IMR-90 (cell line): ENCODE measurements around the gene FOXP1. TPM values are rescaled to one million over a fixed set of nuclear protein-coding genes. Genes with fewer than 3 reads are reported as not detected.

Experiments used
- ATAC-seq: fragments of 200-7000 bp; cut with Tn5 transposase; 2 replicates; pipeline ENCODE4 v1.9.1; 2020; ENCODE audit warnings: low read depth, mild to moderate bottlenecking, moderate library complexity
- BruUV-seq: library from RNA; stranded (reverse); fragments of 400-500 nt; replicated peaks from 2 replicates; lab custom pipeline; 2021; lab: Mats Ljungman, UMichigan
- CTCF ChIA-PET: fragments of 300-600 bp; formaldehyde crosslinking; extraction: SDS; loops from one replicate; lab custom pipeline; 2021; ENCODE audit warnings: antibody characterized with exemption; lab: Yijun Ruan, JAX
- POLR2A ChIA-PET: fragments of 300-600 bp; sonication (Branson Sonifier 250); formaldehyde crosslinking; loops from one replicate; lab custom pipeline; 2022; ENCODE audit warnings: antibody characterized with exemption; ENCODE audit not compliant: unreplicated experiment; lab: Charles Lee
- DNase-seq: peaks from one replicate; pipeline ENCODE4 v3.0.0; 2013
- H2AFZ ChIP-seq: replicated peaks from 2 replicates; pipeline ENCODE3; 2013; ENCODE audit warnings: low read length, mild to moderate bottlenecking; ENCODE audit not compliant: poor library complexity
- H2AK5ac ChIP-seq: 2 replicates; pipeline ENCODE4 v1.6.1; 2013; ENCODE audit warnings: low read depth, low read length, inconsistent platforms
- H2AK9ac ChIP-seq: replicated peaks from 2 replicates; pipeline ENCODE3; 2013; ENCODE audit warnings: mild to moderate bottlenecking, low read depth, low read length, moderate library complexity; ENCODE audit not compliant: poor library complexity
- H2BK120ac ChIP-seq: 2 replicates; pipeline ENCODE4 v1.6.1; 2013; ENCODE audit warnings: low read depth, low read length, inconsistent platforms
- H2BK15ac ChIP-seq: 3 replicates; pipeline ENCODE4 v1.6.1; 2013; ENCODE audit warnings: low read depth, low read length, inconsistent platforms
- H2BK20ac ChIP-seq: 2 replicates; pipeline ENCODE4 v1.6.1; 2013; ENCODE audit warnings: low read depth, mild to moderate bottlenecking, inconsistent platforms, low read length, moderate library complexity
- H2BK5ac ChIP-seq: 2 replicates; pipeline ENCODE4 v1.6.1; 2013; ENCODE audit warnings: mild to moderate bottlenecking, low read depth, low read length, inconsistent platforms; ENCODE audit not compliant: poor library complexity, severe bottlenecking
- H3K14ac ChIP-seq: replicated peaks from 2 replicates; pipeline ENCODE4 v1.6.1; 2013; ENCODE audit warnings: low read depth, low read length, inconsistent platforms
- H3K18ac ChIP-seq: 2 replicates; pipeline ENCODE4 v1.6.1; 2013; ENCODE audit warnings: low read depth, low read length, control low read depth
- H3K23ac ChIP-seq: 2 replicates; pipeline ENCODE4 v1.6.1; 2013; ENCODE audit warnings: low read depth, low read length, inconsistent platforms
- H3K27ac ChIP-seq: 2 replicates; pipeline ENCODE4 v1.5.1; 2013; ENCODE audit warnings: mild to moderate bottlenecking, control low read depth, low read length; ENCODE audit not compliant: insufficient read depth
- H3K27me3 ChIP-seq: 2 replicates; pipeline ENCODE4 v1.6.1; 2013; ENCODE audit warnings: low read length; ENCODE audit not compliant: control insufficient read depth, insufficient read depth
- H3K36me3 ChIP-seq: 2 replicates; pipeline ENCODE4 v1.6.1; 2013; ENCODE audit warnings: low read length, mixed read lengths; ENCODE audit not compliant: control insufficient read depth, insufficient read depth
- H3K4ac ChIP-seq: 2 replicates; pipeline ENCODE4 v1.6.1; 2013; ENCODE audit warnings: low read depth, low read length, inconsistent platforms
- H3K4me1 ChIP-seq: 2 replicates; pipeline ENCODE4 v1.6.1; 2013; ENCODE audit warnings: low read length, mixed read lengths; ENCODE audit not compliant: control insufficient read depth, insufficient read depth
- H3K4me2 ChIP-seq: 2 replicates; pipeline ENCODE4 v1.6.1; 2013; ENCODE audit warnings: low read depth, mild to moderate bottlenecking, control low read depth, low read length, moderate library complexity
- H3K4me3 ChIP-seq: 2 replicates; pipeline ENCODE4 v1.5.1; 2013; ENCODE audit warnings: low read depth, mild to moderate bottlenecking, control low read depth, low read length, moderate library complexity; ENCODE audit not compliant: insufficient read depth
- H3K56ac ChIP-seq: 2 replicates; pipeline ENCODE4 v1.6.1; 2013; ENCODE audit warnings: low read length, inconsistent platforms; ENCODE audit not compliant: insufficient read depth; ENCODE audit errors: extremely low read depth
- H3K79me1 ChIP-seq, 2 experiments: 2 replicates each; pipeline ENCODE4 v1.6.1; 2013; ENCODE audit warnings: low read length in 2 of 2, inconsistent platforms in 1 of 2, low read depth in 1 of 2
- H3K9ac ChIP-seq: 2 replicates; pipeline ENCODE4 v1.6.1; 2013; ENCODE audit warnings: low read depth, low read length, control low read depth
- H3K9me1 ChIP-seq: 2 replicates; pipeline ENCODE4 v1.6.1; 2013; ENCODE audit warnings: low read length, inconsistent platforms; ENCODE audit not compliant: insufficient read depth
- H3K9me3 ChIP-seq: 2 replicates; pipeline ENCODE4 v1.6.1; 2013; ENCODE audit warnings: low read length; ENCODE audit not compliant: control insufficient read depth, insufficient read depth
- H4K20me1 ChIP-seq: 2 replicates; pipeline ENCODE4 v1.6.1; 2013; ENCODE audit warnings: low read length, inconsistent platforms; ENCODE audit not compliant: insufficient read depth
- H4K5ac ChIP-seq: 2 replicates; pipeline ENCODE4 v1.6.1; 2013; ENCODE audit warnings: mild to moderate bottlenecking, low read depth, low read length, control low read depth
- H4K8ac ChIP-seq, 2 experiments: 2 replicates each; pipeline ENCODE4 v1.6.1; 2013; ENCODE audit warnings: low read depth in 2 of 2, low read length in 2 of 2, control low read depth in 1 of 2, inconsistent platforms in 1 of 2
- H4K91ac ChIP-seq: 2 replicates; pipeline ENCODE4 v1.6.1; 2013; ENCODE audit warnings: low read depth, low read length, inconsistent platforms; ENCODE audit not compliant: insufficient read depth
- BHLHE40 ChIP-seq: fragments of 150-350 bp; IDR thresholded peaks from 2 replicates; pipeline ENCODE4 v1.6.1; 2016; ENCODE audit warnings: mild to moderate bottlenecking, low read depth, low read length
- CHD1 ChIP-seq: IDR thresholded peaks from 2 replicates; pipeline ENCODE4 v1.6.1; 2012; ENCODE audit warnings: low read depth, low read length, improper control_type of control experiment
- MAFK ChIP-seq: IDR thresholded peaks from 2 replicates; pipeline ENCODE4 v1.6.1; 2012; ENCODE audit warnings: low read depth, low read length, improper control_type of control experiment
- MAZ ChIP-seq: IDR thresholded peaks from 2 replicates; pipeline ENCODE4 v1.6.1; 2012; ENCODE audit warnings: low read depth, mild to moderate bottlenecking, low read length, improper control_type of control experiment, moderate library complexity, borderline replicate concordance
- MXI1 ChIP-seq: IDR thresholded peaks from 2 replicates; pipeline ENCODE4 v1.6.1; 2012; ENCODE audit warnings: low read depth, mild to moderate bottlenecking, low read length, moderate library complexity, borderline replicate concordance
- NFE2L2 ChIP-seq: fragments of 150-350 bp; IDR thresholded peaks from 2 replicates; pipeline ENCODE4 v1.6.1; 2016; ENCODE audit warnings: low read depth, mild to moderate bottlenecking, low read length
- RAD21 ChIP-seq: IDR thresholded peaks from 2 replicates; pipeline ENCODE4 v1.6.1; 2012; ENCODE audit warnings: low read length, improper control_type of control experiment
- RCOR1 ChIP-seq: IDR thresholded peaks from 2 replicates; pipeline ENCODE4 v1.6.1; 2012; ENCODE audit warnings: mild to moderate bottlenecking, low read length, improper control_type of control experiment; ENCODE audit not compliant: insufficient replicate concordance
- RFX5 ChIP-seq: IDR thresholded peaks from 2 replicates; pipeline ENCODE4 v1.8.0; 2012; ENCODE audit warnings: low read depth, mild to moderate bottlenecking, low read length, moderate library complexity
- WGBS, 2 experiments: methylation state at CpG; one replicate each; pipeline versions ENCODE4 v1.1.5 to v1.1.7; 2013; ENCODE audit warnings: missing lambda C conversion rate in 2 of 2; ENCODE audit not compliant: insufficient read length in 1 of 2; ENCODE audit errors: extremely low coverage in 2 of 2; 5-methylcytosine and 5-hydroxymethylcytosine counted together
- dilution Hi-C: fragments of 300-500 bp; cut with HindIII; formaldehyde crosslinking; loops from one replicate; pipeline ENCODE4 v1.14.3; 2018; ENCODE audit warnings: low sequenced_read_pairs; ENCODE audit not compliant: unreplicated experiment
- in situ Hi-C: fragments of 300-500 bp; cut with MboI; formaldehyde crosslinking; loops from 3 replicates; pipeline ENCODE4 v1.14.3; 2019; ENCODE audit warnings: low sequenced_read_pairs, inconsistent platforms, mixed read lengths
- intact Hi-C: fragments of 100-400 bp; cut with micrococcal nuclease; formaldehyde crosslinking; loops from 2 replicates; pipeline ENCODE4 v1.10.0; 2022
- polyA plus RNA-seq, 3 experiments: library from polyadenylated mRNA; depleted of rRNA; stranded (reverse); fragments of >200 nt; gene quantifications; 2 replicates each; pipeline ENCODE4 v1.2.3, GENCODE V29; 2012; ENCODE audit warnings: low replicate concordance in 1 of 3
- total RNA-seq: library from RNA; depleted of rRNA; stranded (reverse); fragments of >200 nt; gene quantifications from 2 replicates; pipeline ENCODE4 v1.2.3, GENCODE V29; 2012
- TF ChIP-seq, protein P1 (sequence below): fragments of 150-350 bp; IDR thresholded peaks from 2 replicates; pipeline ENCODE4 v1.6.1; 2016; ENCODE audit warnings: low read depth, mild to moderate bottlenecking, low read length, moderate library complexity, borderline replicate concordance
- TF ChIP-seq, protein P2 (sequence below): conservative IDR thresholded peaks from 2 replicates; pipeline ENCODE4 v1.5.1; 2012; ENCODE audit warnings: mild to moderate bottlenecking, low read depth, low read length, improper control_type of control experiment
- TF ChIP-seq, protein P3 (sequence below): fragments of 150-350 bp; IDR thresholded peaks from 2 replicates; pipeline ENCODE4 v1.6.1; 2017; ENCODE audit warnings: mild to moderate bottlenecking, antibody characterized with exemption, low read length, low read depth

Gene FOXP1
- total and polyA plus RNA-seq, 2 of the 4 experiments (the other 2 are of a cell fraction): 37.0 to 132 TPM

DNA sequence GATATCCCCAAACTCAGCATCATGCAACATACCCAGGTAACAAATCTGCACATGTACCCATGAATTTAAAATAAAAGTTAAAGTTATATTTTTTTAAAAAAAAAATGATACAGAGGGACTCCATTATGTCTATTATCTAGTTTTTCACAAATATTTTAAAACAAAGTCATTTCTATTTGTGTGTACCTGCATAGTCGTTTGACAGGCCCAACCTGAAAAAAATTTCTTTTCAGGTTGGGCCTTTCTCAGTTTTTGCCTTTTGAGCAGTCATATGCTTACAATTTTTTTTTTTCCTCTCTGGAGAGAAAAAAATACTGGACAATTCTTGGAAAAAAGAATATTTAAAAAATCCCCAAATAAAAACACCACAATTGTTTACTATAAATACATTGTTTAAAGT is 459.5 kb downstream of the FOXP1 start:
- intact Hi-C loops: no loop called here
- H2BK15ac ChIP-seq: no peak overlapping the region
- no peak overlapping the region for H3K14ac ChIP-seq
- H4K20me1 ChIP-seq: 0 out of 2 replicates have a peak, but pooled peaks cover 3% of the 10 kb centered on the region
- H3K4me3 ChIP-seq: no peak overlapping the region
- H3K4me1 ChIP-seq: peaks cover 6% of the 10 kb centered on the region
- H3K36me3 ChIP-seq: no peaks in the 10 kb centered on the region; the same call in 1 of the 2 replicates
- in situ Hi-C loops: no loop called here
- no peak overlapping the region for H3K9ac ChIP-seq
- WGBS, 2 experiments: no CpG with 5 or more reads among the region's 1 CpG
- no peak overlapping the region for H3K18ac ChIP-seq
- no peak overlapping the region for H2BK5ac ChIP-seq
- H2AK5ac ChIP-seq: no peak overlapping the region
- no peak overlapping the region for H3K56ac ChIP-seq
- no peak overlapping the region for H3K23ac ChIP-seq
- ATAC-seq (no peak), DNase-seq (no peak)
- no peak overlapping the region for H4K8ac ChIP-seq
- no peak overlapping the region for H3K27ac ChIP-seq
- H2BK20ac ChIP-seq: no peak overlapping the region
- H2AFZ ChIP-seq: no peak overlapping the region
- no peaks in the 10 kb centered on the region for H3K27me3 ChIP-seq
- H2AK9ac ChIP-seq: no peak overlapping the region
- no peak overlapping the region for H3K4me2 ChIP-seq
- H3K9me1 ChIP-seq: peaks cover 10% of the 10 kb centered on the region
- no peak overlapping the region for H4K91ac ChIP-seq
- BruUV-seq: no TSS peak
- H2BK120ac ChIP-seq: no peak overlapping the region
- H3K4ac ChIP-seq: no peak overlapping the region
- H4K5ac ChIP-seq: no peak overlapping the region
- TF ChIP-seq, protein P1, sequence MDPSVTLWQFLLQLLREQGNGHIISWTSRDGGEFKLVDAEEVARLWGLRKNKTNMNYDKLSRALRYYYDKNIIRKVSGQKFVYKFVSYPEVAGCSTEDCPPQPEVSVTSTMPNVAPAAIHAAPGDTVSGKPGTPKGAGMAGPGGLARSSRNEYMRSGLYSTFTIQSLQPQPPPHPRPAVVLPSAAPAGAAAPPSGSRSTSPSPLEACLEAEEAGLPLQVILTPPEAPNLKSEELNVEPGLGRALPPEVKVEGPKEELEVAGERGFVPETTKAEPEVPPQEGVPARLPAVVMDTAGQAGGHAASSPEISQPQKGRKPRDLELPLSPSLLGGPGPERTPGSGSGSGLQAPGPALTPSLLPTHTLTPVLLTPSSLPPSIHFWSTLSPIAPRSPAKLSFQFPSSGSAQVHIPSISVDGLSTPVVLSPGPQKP: no peak
- TF ChIP-seq MXI1: no peak
- TF ChIP-seq, protein P2, sequence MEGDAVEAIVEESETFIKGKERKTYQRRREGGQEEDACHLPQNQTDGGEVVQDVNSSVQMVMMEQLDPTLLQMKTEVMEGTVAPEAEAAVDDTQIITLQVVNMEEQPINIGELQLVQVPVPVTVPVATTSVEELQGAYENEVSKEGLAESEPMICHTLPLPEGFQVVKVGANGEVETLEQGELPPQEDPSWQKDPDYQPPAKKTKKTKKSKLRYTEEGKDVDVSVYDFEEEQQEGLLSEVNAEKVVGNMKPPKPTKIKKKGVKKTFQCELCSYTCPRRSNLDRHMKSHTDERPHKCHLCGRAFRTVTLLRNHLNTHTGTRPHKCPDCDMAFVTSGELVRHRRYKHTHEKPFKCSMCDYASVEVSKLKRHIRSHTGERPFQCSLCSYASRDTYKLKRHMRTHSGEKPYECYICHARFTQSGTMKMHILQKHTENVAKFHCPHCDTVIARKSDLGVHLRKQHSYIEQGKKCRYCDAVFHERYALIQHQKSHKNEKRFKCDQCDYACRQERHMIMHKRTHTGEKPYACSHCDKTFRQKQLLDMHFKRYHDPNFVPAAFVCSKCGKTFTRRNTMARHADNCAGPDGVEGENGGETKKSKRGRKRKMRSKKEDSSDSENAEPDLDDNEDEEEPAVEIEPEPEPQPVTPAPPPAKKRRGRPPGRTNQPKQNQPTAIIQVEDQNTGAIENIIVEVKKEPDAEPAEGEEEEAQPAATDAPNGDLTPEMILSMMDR: no peak
- TF ChIP-seq RFX5: no peak
- no peak for TF ChIP-seq NFE2L2
- TF ChIP-seq MAFK: no peak
- TF ChIP-seq, protein P3, sequence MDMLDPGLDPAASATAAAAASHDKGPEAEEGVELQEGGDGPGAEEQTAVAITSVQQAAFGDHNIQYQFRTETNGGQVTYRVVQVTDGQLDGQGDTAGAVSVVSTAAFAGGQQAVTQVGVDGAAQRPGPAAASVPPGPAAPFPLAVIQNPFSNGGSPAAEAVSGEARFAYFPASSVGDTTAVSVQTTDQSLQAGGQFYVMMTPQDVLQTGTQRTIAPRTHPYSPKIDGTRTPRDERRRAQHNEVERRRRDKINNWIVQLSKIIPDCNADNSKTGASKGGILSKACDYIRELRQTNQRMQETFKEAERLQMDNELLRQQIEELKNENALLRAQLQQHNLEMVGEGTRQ: no peak
- no peak for TF ChIP-seq RAD21
- no peak for TF ChIP-seq RCOR1
- no peak for TF ChIP-seq MAZ
- TF ChIP-seq BHLHE40: no peak
- TF ChIP-seq CHD1: no peak
- no peaks in the 10 kb centered on the region for H3K9me3 ChIP-seq
- H3K79me1 ChIP-seq: peaks cover 44 to 72% of the 10 kb centered on the region in 2 experiments
- POLR2A ChIA-PET: no interaction called here
- dilution Hi-C loops: no loop called here
- CTCF ChIA-PET: no interaction called here
